ENCODE data around the gene ACP4.
A peak's percentile ranks its signal among the peaks of the same experiment; 100 is the strongest.

The ACP4 gene

GRCh38 chr19:50823389-50824042 is 33.3 kb downstream of the ACP4 start, which contains the start of gene KLK1:
Gene KLK1, minus strand, starts transcription at chr19:50823787. Its CDS starts 39 bp downstream, at chr19:50823748.
- DNase-seq = no peak

- DNase-seq = no peak
Measured at GRCh38 chr19:50826492-50827240, 36.5 kb downstream of the ACP4 start.

- no peak for DNase-seq
Measured at GRCh38 chr19:50827476-50827875, 37.3 kb downstream of the ACP4 start.

- DNase-seq = no peak
Measured at GRCh38 chr19:50829801-50830200, 39.6 kb downstream of the ACP4 start.

GRCh38 chr19:50830266-50831025 is 40.2 kb downstream of the ACP4 start:
- DNase-seq = no peak

- no peak for DNase-seq
Measured at GRCh38 chr19:50831026-50831396, 40.8 kb downstream of the ACP4 start.

- DNase-seq = no peak
Measured at GRCh38 chr19:50832666-50833065, 42.5 kb downstream of the ACP4 start.

GRCh38 chr19:50833117-50833801 is 43.0 kb downstream of the ACP4 start, which contains the start of gene KLK15:
Gene KLK15, minus strand, starts transcription at chr19:50833574. Its CDS starts 2,082 bp downstream, at chr19:50831492.
- no peak for DNase-seq

- DNase-seq = no peak
Measured at GRCh38 chr19:50833802-50834167, 43.6 kb downstream of the ACP4 start.

GRCh38 chr19:50835103-50835784 is 45.0 kb downstream of the ACP4 start:
- DNase-seq = no peak

- DNase-seq = peak; percentile 11
Measured at GRCh38 chr19:50835785-50836542, 45.7 kb downstream of the ACP4 start.

GRCh38 chr19:50836543-50837195 is 46.5 kb downstream of the ACP4 start:
- no peak for DNase-seq

GRCh38 chr19:50837300-50837699 is 47.1 kb downstream of the ACP4 start:
- no peak for DNase-seq

- DNase-seq = no peak
Measured at GRCh38 chr19:50838239-50838638, 48.0 kb downstream of the ACP4 start.

GRCh38 chr19:50839712-50840655 is 49.8 kb downstream of the ACP4 start:
- no peak for DNase-seq

GRCh38 chr19:50842130-50842529 is 51.9 kb downstream of the ACP4 start:
- no peak for DNase-seq

GRCh38 chr19:50843205-50843604 is 53.0 kb downstream of the ACP4 start:
- no peak for DNase-seq

GRCh38 chr19:50843701-50844221 is 53.5 kb downstream of the ACP4 start:
- DNase-seq = no peak

- no peak for DNase-seq
Measured at GRCh38 chr19:50844296-50844935, 54.2 kb downstream of the ACP4 start.
